H9 (cell line): ENCODE measurements around the gene TNFAIP2. TPM values are rescaled to one million over a fixed set of nuclear protein-coding genes. Genes with fewer than 3 reads are reported as not detected.
A peak's percentile ranks its signal among the peaks of the same experiment; 100 is the strongest.

Experiments
- DNase-seq: peaks from one replicate; pipeline ENCODE4 v3.0.0-alpha.2; 2017
- H2AFZ ChIP-seq: one replicate; pipeline ENCODE4 v1.6.1; 2013; ENCODE audit warnings: mild to moderate bottlenecking, low read length, control low read depth, moderate library complexity
- H2AK5ac ChIP-seq: 2 replicates; pipeline ENCODE4 v1.6.1; 2013; ENCODE audit warnings: low read length, control low read depth, mixed read lengths; ENCODE audit not compliant: insufficient read length
- H2BK120ac ChIP-seq: one replicate; pipeline ENCODE4 v1.6.1; 2013; ENCODE audit warnings: low read depth, mild to moderate bottlenecking, low read length, control low read depth, inconsistent platforms; ENCODE audit not compliant: poor library complexity, severe bottlenecking
- H2BK12ac ChIP-seq: 2 replicates; pipeline ENCODE4 v1.6.1; 2013; ENCODE audit warnings: low read length, control low read depth, mixed read lengths, low read depth; ENCODE audit not compliant: insufficient read length
- H2BK15ac ChIP-seq: 2 replicates; pipeline ENCODE4 v1.6.1; 2013; ENCODE audit warnings: low read depth, low read length, control low read depth
- H2BK20ac ChIP-seq: one replicate; pipeline ENCODE4 v1.6.1; 2013; ENCODE audit warnings: low read depth, mild to moderate bottlenecking, low read length, control low read depth, inconsistent platforms; ENCODE audit not compliant: poor library complexity, severe bottlenecking
- H2BK5ac ChIP-seq: 2 replicates; pipeline ENCODE4 v1.6.1; 2013; ENCODE audit warnings: low read length, control low read depth, mixed read lengths; ENCODE audit not compliant: insufficient read length
- H3K14ac ChIP-seq: 2 replicates; pipeline ENCODE4 v1.6.1; 2013; ENCODE audit warnings: low read length, control low read depth; ENCODE audit not compliant: insufficient read depth
- H3K18ac ChIP-seq: 2 replicates; pipeline ENCODE4 v1.6.1; 2013; ENCODE audit warnings: low read depth, mild to moderate bottlenecking, mixed read lengths, low read length, control low read depth; ENCODE audit not compliant: insufficient read length
- H3K23ac ChIP-seq: 2 replicates; pipeline ENCODE4 v1.6.1; 2013; ENCODE audit warnings: low read length, control low read depth, mixed read lengths, low read depth; ENCODE audit not compliant: insufficient read length
- H3K23me2 ChIP-seq: 2 replicates; pipeline ENCODE4 v1.6.1; 2013; ENCODE audit warnings: low read depth, mild to moderate bottlenecking, mixed read lengths, low read length, control low read depth; ENCODE audit not compliant: insufficient read length, poor library complexity, severe bottlenecking
- H3K27ac ChIP-seq: 2 replicates; pipeline ENCODE4 v1.5.1; 2013; ENCODE audit warnings: low read length, control low read depth, mixed read lengths, low read depth; ENCODE audit not compliant: insufficient read length
- H3K27me3 ChIP-seq: 2 replicates; pipeline ENCODE4 v1.6.1; 2013; ENCODE audit warnings: low read length, control low read depth, inconsistent platforms; ENCODE audit not compliant: insufficient read depth
- H3K4ac ChIP-seq: 2 replicates; pipeline ENCODE4 v1.6.1; 2013; ENCODE audit warnings: low read depth, mild to moderate bottlenecking, control low read depth, inconsistent platforms, low read length, moderate library complexity
- H3K4me1 ChIP-seq: 2 replicates; pipeline ENCODE4 v1.6.1; 2013; ENCODE audit warnings: low read length, control low read depth, inconsistent platforms; ENCODE audit not compliant: insufficient read depth
- H3K4me2 ChIP-seq: 2 replicates; pipeline ENCODE4 v1.6.1; 2013; ENCODE audit warnings: low read length, control low read depth, mixed read lengths; ENCODE audit not compliant: insufficient read length, insufficient read depth
- H3K56ac ChIP-seq: 2 replicates; pipeline ENCODE4 v1.6.1; 2013; ENCODE audit warnings: low read depth, mild to moderate bottlenecking, mixed read lengths, low read length, control low read depth; ENCODE audit not compliant: insufficient read length
- H3K79me1 ChIP-seq: 2 replicates; pipeline ENCODE4 v1.6.1; 2013; ENCODE audit warnings: low read depth, mild to moderate bottlenecking, moderate library complexity, low read length, control low read depth, inconsistent platforms; ENCODE audit not compliant: insufficient read depth, poor library complexity, severe bottlenecking
- H3K79me2 ChIP-seq: 2 replicates; pipeline ENCODE4 v1.6.1; 2013; ENCODE audit warnings: low read length, control low read depth, inconsistent platforms; ENCODE audit not compliant: insufficient read depth
- H3K9ac ChIP-seq: 2 replicates; pipeline ENCODE4 v1.6.1; 2013; ENCODE audit warnings: low read length, control low read depth, mixed read lengths; ENCODE audit not compliant: insufficient read length; ENCODE audit errors: extremely low read depth
- H3K9me3 ChIP-seq: one replicate; pipeline ENCODE4 v1.6.1; 2013; ENCODE audit warnings: low read depth, low read length, inconsistent platforms; ENCODE audit not compliant: control insufficient read depth
- H3T11ph ChIP-seq: one replicate; pipeline ENCODE4 v1.6.1; 2013; ENCODE audit warnings: mild to moderate bottlenecking, low read length, control low read depth, inconsistent platforms
- H4K20me1 ChIP-seq: one replicate; pipeline ENCODE4 v1.6.1; 2013; ENCODE audit not compliant: control insufficient read depth, insufficient read length, insufficient read depth
- H4K5ac ChIP-seq: 2 replicates; pipeline ENCODE4 v1.6.1; 2013; ENCODE audit warnings: low read depth, mild to moderate bottlenecking, mixed read lengths, low read length, control low read depth; ENCODE audit not compliant: insufficient read length
- H4K8ac ChIP-seq: replicated peaks from 2 replicates; pipeline ENCODE4 v1.6.1; 2013; ENCODE audit warnings: low read length, control low read depth, mixed read lengths, low read depth; ENCODE audit not compliant: insufficient read length
- H4K91ac ChIP-seq: 2 replicates; pipeline ENCODE4 v1.6.1; 2013; ENCODE audit warnings: low read depth, mild to moderate bottlenecking, moderate library complexity, mixed read lengths, low read length, control low read depth; ENCODE audit not compliant: insufficient read length
- H3K27ac Mint-ChIP-seq, 3 experiments: 2 replicates in 2 of 3; 3 replicates in 1 of 3; pipeline ENCODE4 v1.8.0; 2020 to 2021; ENCODE audit warnings: mixed read lengths in 3 of 3, mild to moderate bottlenecking in 1 of 3, moderate library complexity in 1 of 3
- H3K27me3 Mint-ChIP-seq: 2 replicates; pipeline ENCODE4 v1.8.0; 2021; ENCODE audit warnings: low read depth, mild to moderate bottlenecking, moderate library complexity, mixed read lengths
- H3K36me3 Mint-ChIP-seq, 3 experiments: 2 replicates in 2 of 3; 3 replicates in 1 of 3; pipeline ENCODE4 v1.8.0; 2020 to 2021; ENCODE audit warnings: low read depth in 3 of 3, mixed read lengths in 3 of 3; ENCODE audit not compliant: insufficient read depth in 1 of 3
- H3K4me1 Mint-ChIP-seq, 2 experiments: 2 replicates each; pipeline ENCODE4 v1.8.0; 2020; ENCODE audit warnings: mixed read lengths in 2 of 2
- H3K4me3 Mint-ChIP-seq, 2 experiments: 2 replicates in 1 of 2; 3 replicates in 1 of 2; pipeline ENCODE4 v1.8.0; 2020 to 2021; ENCODE audit warnings: mild to moderate bottlenecking in 2 of 2, mixed read lengths in 2 of 2, moderate library complexity in 1 of 2
- H3K9me3 Mint-ChIP-seq, 2 experiments: 2 replicates in 1 of 2; 3 replicates in 1 of 2; pipeline ENCODE4 v1.8.0; 2020; ENCODE audit warnings: mild to moderate bottlenecking in 2 of 2, mixed read lengths in 2 of 2, moderate library complexity in 1 of 2
- CTCF ChIP-seq: fragments of 200-600 bp; sonication (generic); conservative IDR thresholded peaks from 3 replicates; pipeline ENCODE4 v1.8.0; 2021; ENCODE audit warnings: antibody characterized with exemption, mild to moderate bottlenecking
- WGBS: extraction: QIAGEN DNeasy Blood & Tissue Kit; methylation state at CpG from one replicate; pipeline ENCODE4 v1.1.7; 2013; ENCODE audit warnings: missing lambda C conversion rate, low lambda C conversion rate, mixed read lengths; ENCODE audit not compliant: insufficient read length; ENCODE audit errors: extremely low coverage; 5-methylcytosine and 5-hydroxymethylcytosine counted together
- total RNA-seq: library from RNA; stranded (reverse); gene quantifications from 2 replicates; pipeline ENCODE4 v1.2.1, GENCODE V29; 2021

The TNFAIP2 gene
- total RNA-seq, 1 experiment from 2014 or later, result 29.3 TPM

DNA sequence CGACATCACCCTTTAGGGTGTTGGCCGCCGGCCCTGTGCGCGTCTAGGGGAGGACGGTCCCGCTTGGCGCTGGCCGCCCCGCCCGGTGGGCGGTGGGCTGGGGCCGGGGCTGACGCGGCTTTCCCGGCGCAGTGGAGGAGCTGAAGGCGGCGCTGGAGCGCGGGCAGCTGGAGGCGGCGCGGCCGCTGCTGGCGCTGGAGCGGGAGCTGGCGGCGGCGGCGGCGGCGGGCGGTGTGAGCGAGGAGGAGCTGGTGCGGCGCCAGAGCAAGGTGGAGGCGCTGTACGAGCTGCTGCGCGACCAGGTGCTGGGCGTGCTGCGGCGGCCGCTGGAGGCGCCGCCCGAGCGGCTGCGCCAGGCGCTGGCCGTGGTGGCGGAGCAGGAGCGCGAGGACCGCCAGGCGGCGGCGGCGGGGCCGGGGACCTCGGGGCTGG is 3.6 kb downstream of the TNFAIP2 start:
- Mint-ChIP-seq H3K27ac (no peak overlapping the region), H3K36me3 (peaks cover 0 to 5% (median 0%) of the 10 kb centered on the region in 3 experiments; a peak in 4 of 7 replicates), H3K27me3 (peaks cover 41% of the 10 kb centered on the region), H3K9me3 (no peaks in the 10 kb centered on the region), H3K4me1 (peaks cover 15 to 26% of the 10 kb centered on the region in 2 experiments), H3K4me3 (peak overlapping the region; percentile 29 to 73; a peak in 2 of 5 replicates)
- Histone ChIP-seq H3K79me1 (no peaks in the 10 kb centered on the region), H3K9me3 (no peaks in the 10 kb centered on the region), H4K5ac (no peak overlapping the region), H3K14ac (no peak overlapping the region), H4K91ac (no peak overlapping the region), H3K56ac (no peak overlapping the region), H3T11ph (no peak overlapping the region), H2AFZ (no peak overlapping the region), H3K9ac (no peak overlapping the region), H3K27me3 (no peaks in the 10 kb centered on the region), H3K4me1 (no peaks in the 10 kb centered on the region), H2BK5ac (no peak overlapping the region), H3K18ac (no peak overlapping the region), H3K4ac (no peak overlapping the region), H3K4me2 (peak overlapping the region; percentile 9), H4K20me1 (peaks cover 9% of the 10 kb centered on the region), H2AK5ac (no peak overlapping the region), H3K27ac (no peak overlapping the region), H3K23me2 (no peaks in the 10 kb centered on the region), H3K79me2 (no peaks in the 10 kb centered on the region), H3K23ac (no peak overlapping the region), H2BK20ac (no peak overlapping the region), H2BK15ac (no peak overlapping the region), H2BK120ac (no peak overlapping the region), H4K8ac (no peak overlapping the region), H2BK12ac (no peak overlapping the region)
- WGBS, result no CpG with 5 or more reads among the region's 62 CpGs
- TF ChIP-seq CTCF, result peak; percentile 44; the same call in 2 of the 3 replicates
- peak; percentile 82 for DNase-seq
